Keratinocyte (primary cell): ENCODE data around the gene CAPN5. TPM values are rescaled to one million over a fixed set of nuclear protein-coding genes. Genes with fewer than 3 reads are reported as not detected.

Experiments used
- DNase-seq: peaks from one replicate; pipeline ENCODE4 v3.0.0-alpha.2; 2011; ENCODE audit warnings: low read depth, missing footprints, low spot score
- FAIRE-seq: peaks from 2 replicates; lab custom pipeline; 2011; peaks lifted over from hg19 to GRCh38; lab: Jason Lieb, UNC
- H2AFZ ChIP-seq: 2 replicates; pipeline ENCODE4 v1.6.0; 2012; ENCODE audit warnings: low read length, control low read depth, inconsistent platforms; ENCODE audit not compliant: control insufficient read depth
- H3K27ac ChIP-seq: 2 replicates; pipeline ENCODE4 v1.5.1; 2011; ENCODE audit warnings: low read length; ENCODE audit not compliant: control insufficient read depth, insufficient read depth
- H3K27me3 ChIP-seq: 3 replicates; pipeline ENCODE4 v1.6.0; 2011; ENCODE audit warnings: low read length; ENCODE audit not compliant: control insufficient read depth, insufficient read depth; ENCODE audit errors: extremely low read depth
- H3K36me3 ChIP-seq, 2 experiments: 2 replicates in 1 of 2; 3 replicates in 1 of 2; pipeline ENCODE4 v1.5.1; 2011; ENCODE audit warnings: low read length in 2 of 2, mild to moderate bottlenecking in 1 of 2; ENCODE audit not compliant: control insufficient read depth in 2 of 2, insufficient read depth in 2 of 2; ENCODE audit errors: extremely low read depth in 1 of 2
- H3K4me1 ChIP-seq: 3 replicates; pipeline ENCODE4 v1.5.1; 2011; ENCODE audit warnings: low read length; ENCODE audit not compliant: control insufficient read depth, insufficient read depth; ENCODE audit errors: extremely low read depth
- H3K4me2 ChIP-seq: 3 replicates; pipeline ENCODE4 v1.6.0; 2011; ENCODE audit warnings: low read depth, low read length; ENCODE audit not compliant: control insufficient read depth, insufficient read depth; ENCODE audit errors: extremely low read depth
- H3K4me3 ChIP-seq, 3 experiments: fragments of 200-600 bp in 1 of 3; sonication (generic) in 1 of 3; 2 replicates in 2 of 3; 3 replicates in 1 of 3; pipeline ENCODE4 v1.5.1; 2011 to 2016; ENCODE audit warnings: low read length in 3 of 3, mild to moderate bottlenecking in 3 of 3, control low read depth in 2 of 3, inconsistent platforms in 1 of 3, low read depth in 1 of 3, mixed read lengths in 1 of 3, mixed run types in 1 of 3, moderate library complexity in 1 of 3; ENCODE audit not compliant: control insufficient read depth in 2 of 3, insufficient read depth in 2 of 3; ENCODE audit errors: extremely low read depth in 1 of 3
- H3K79me2 ChIP-seq: 2 replicates; pipeline ENCODE4 v1.6.0; 2012; ENCODE audit warnings: low read length; ENCODE audit not compliant: control insufficient read depth, insufficient read depth
- H3K9ac ChIP-seq: 3 replicates; pipeline ENCODE4 v1.6.0; 2011; ENCODE audit warnings: low read length; ENCODE audit not compliant: control insufficient read depth, insufficient read depth; ENCODE audit errors: extremely low read depth
- H3K9me1 ChIP-seq: 3 replicates; pipeline ENCODE4 v1.6.0; 2011; ENCODE audit warnings: low read length; ENCODE audit not compliant: control insufficient read depth, insufficient read depth; ENCODE audit errors: extremely low read depth
- H3K9me3 ChIP-seq: 2 replicates; pipeline ENCODE4 v1.5.1; 2012; ENCODE audit warnings: low read depth, low read length; ENCODE audit not compliant: control insufficient read depth
- H4K20me1 ChIP-seq: 3 replicates; pipeline ENCODE4 v1.6.0; 2011; ENCODE audit warnings: low read length; ENCODE audit not compliant: control insufficient read depth, insufficient read depth; ENCODE audit errors: extremely low read depth
- EZH2 ChIP-seq: IDR thresholded peaks from one replicate; pipeline ENCODE4 v1.6.1; 2012; ENCODE audit warnings: inconsistent platforms, mild to moderate bottlenecking, low read length, moderate library complexity
- dilution Hi-C: fragments of 300-500 bp; cut with MboI; formaldehyde crosslinking; loops from one replicate; pipeline ENCODE4 v1.7.0; 2020; ENCODE audit warnings: low sequenced_read_pairs; ENCODE audit not compliant: extremely low pct_ligation_motif_present
- polyA plus RNA-seq, 5 experiments: library from polyadenylated mRNA; depleted of rRNA in 3 of 5; stranded (reverse) in 3 of 5; stranded (forward) in 1 of 5; unstranded in 1 of 5; fragments of >200 nt; gene quantifications; 1 replicate in 1 of 5; 2 replicates in 3 of 5; 3 replicates in 1 of 5; pipeline versions ENCODE4 v1.2.1 to v1.2.3, GENCODE V29; 2011 to 2012; ENCODE audit warnings: missing spikeins in 2 of 5, low read depth in 1 of 5, low replicate concordance in 1 of 5
- TF ChIP-seq, protein P1 (sequence below), 3 experiments: IDR thresholded peaks in 1 of 3; conservative IDR thresholded peaks in 1 of 3; optimal IDR thresholded peaks in 1 of 3; 2 replicates in 2 of 3; 3 replicates in 1 of 3; pipeline versions ENCODE3 to v1.5.1; 2011; ENCODE audit warnings: low read length in 3 of 3, mild to moderate bottlenecking in 3 of 3, moderate library complexity in 2 of 3, control low read depth in 1 of 3, inconsistent platforms in 1 of 3; ENCODE audit not compliant: insufficient read depth in 2 of 3; ENCODE audit errors: extremely low read depth in 1 of 3

Gene CAPN5
- polyA plus RNA-seq, 1 donor (not counting 4 experiments of a cell fraction or from before 2014, with no cell fraction given) = 1.2 TPM

DNA sequence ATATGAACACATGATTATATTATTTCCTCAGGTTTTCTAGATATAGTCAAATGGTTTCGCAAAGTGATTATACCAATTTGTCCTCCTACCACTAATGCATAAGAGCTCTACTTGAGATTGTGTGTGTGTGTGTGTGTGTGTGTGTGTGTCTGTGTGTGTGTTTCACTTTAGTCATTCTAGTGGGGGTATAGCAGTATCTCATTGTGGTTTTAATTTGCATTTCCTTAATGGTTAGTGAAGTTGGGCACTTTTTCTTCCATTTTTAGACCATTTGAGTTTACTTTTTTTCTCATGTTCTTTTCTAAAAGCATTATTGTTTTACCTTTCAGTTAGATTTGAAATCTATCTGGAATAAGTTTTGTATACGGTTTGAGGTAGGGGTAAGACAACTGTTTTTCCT, 12.9 kb downstream of the CAPN5 start:
- H3K27ac ChIP-seq = no peak overlapping the region
- H3K36me3 ChIP-seq = no peaks in the 10 kb centered on the region
- H3K9me3 ChIP-seq = no peaks in the 10 kb centered on the region
- H4K20me1 ChIP-seq = no peaks in the 10 kb centered on the region
- TF ChIP-seq, protein P1, sequence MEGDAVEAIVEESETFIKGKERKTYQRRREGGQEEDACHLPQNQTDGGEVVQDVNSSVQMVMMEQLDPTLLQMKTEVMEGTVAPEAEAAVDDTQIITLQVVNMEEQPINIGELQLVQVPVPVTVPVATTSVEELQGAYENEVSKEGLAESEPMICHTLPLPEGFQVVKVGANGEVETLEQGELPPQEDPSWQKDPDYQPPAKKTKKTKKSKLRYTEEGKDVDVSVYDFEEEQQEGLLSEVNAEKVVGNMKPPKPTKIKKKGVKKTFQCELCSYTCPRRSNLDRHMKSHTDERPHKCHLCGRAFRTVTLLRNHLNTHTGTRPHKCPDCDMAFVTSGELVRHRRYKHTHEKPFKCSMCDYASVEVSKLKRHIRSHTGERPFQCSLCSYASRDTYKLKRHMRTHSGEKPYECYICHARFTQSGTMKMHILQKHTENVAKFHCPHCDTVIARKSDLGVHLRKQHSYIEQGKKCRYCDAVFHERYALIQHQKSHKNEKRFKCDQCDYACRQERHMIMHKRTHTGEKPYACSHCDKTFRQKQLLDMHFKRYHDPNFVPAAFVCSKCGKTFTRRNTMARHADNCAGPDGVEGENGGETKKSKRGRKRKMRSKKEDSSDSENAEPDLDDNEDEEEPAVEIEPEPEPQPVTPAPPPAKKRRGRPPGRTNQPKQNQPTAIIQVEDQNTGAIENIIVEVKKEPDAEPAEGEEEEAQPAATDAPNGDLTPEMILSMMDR (optimal IDR thresholded peaks at IDR 0.05 in 1 of 3, IDR thresholded peaks at IDR 0.05 in 1 of 3, conservative IDR thresholded peaks at IDR 0.05 in 1 of 3; ENCODE audit: extremely low read depth in 1 of 3, insufficient read depth in 2 of 3, low read length in 3 of 3) = no peak
- TF ChIP-seq EZH2 = no peak
- no peaks in the 10 kb centered on the region for H3K27me3 ChIP-seq
- FAIRE-seq (no peak), DNase-seq (no peak)
- H3K4me3 ChIP-seq = no peak overlapping the region
- no peaks in the 10 kb centered on the region for H3K4me1 ChIP-seq
- no peak overlapping the region for H3K9ac ChIP-seq
- no peaks in the 10 kb centered on the region for H3K79me2 ChIP-seq
- dilution Hi-C loops = no loop called here
- no peak overlapping the region for H2AFZ ChIP-seq
- no peak overlapping the region for H3K4me2 ChIP-seq
- H3K9me1 ChIP-seq = no peaks in the 10 kb centered on the region

- H3K9ac ChIP-seq = no peak overlapping the region
- no peaks in the 10 kb centered on the region for H3K36me3 ChIP-seq
- FAIRE-seq = no peak
- no peaks in the 10 kb centered on the region for H3K79me2 ChIP-seq
- TF ChIP-seq, protein P1 (optimal IDR thresholded peaks at IDR 0.05 in 1 of 3, IDR thresholded peaks at IDR 0.05 in 1 of 3, conservative IDR thresholded peaks at IDR 0.05 in 1 of 3; ENCODE audit: extremely low read depth in 1 of 3, insufficient read depth in 2 of 3, low read length in 3 of 3) = no peak
- no peak for TF ChIP-seq EZH2
- no peaks in the 10 kb centered on the region for H3K9me3 ChIP-seq
- no peaks in the 10 kb centered on the region for H3K27me3 ChIP-seq
- no peaks in the 10 kb centered on the region for H4K20me1 ChIP-seq
- no peak overlapping the region for H2AFZ ChIP-seq
- no peak overlapping the region for H3K4me3 ChIP-seq
- DNase-seq = no peak
- no peaks in the 10 kb centered on the region for H3K9me1 ChIP-seq
- dilution Hi-C loops = no loop called here
- no peak overlapping the region for H3K4me2 ChIP-seq
- no peaks in the 10 kb centered on the region for H3K4me1 ChIP-seq
- no peak overlapping the region for H3K27ac ChIP-seq
Observed at GRCh38 chr11:77080643-77081210, 14.0 kb downstream of the CAPN5 start.
